NT2/D1 (cell line): ENCODE data around the gene ZNF438.

Source experiments
- SUZ12 ChIP-seq: IDR thresholded peaks from 2 replicates; pipeline ENCODE4 v1.6.1; 2011; ENCODE audit not compliant: insufficient read length, insufficient read depth; ENCODE audit errors: extremely low read depth
- YY1 ChIP-seq: IDR thresholded peaks from 2 replicates; pipeline ENCODE4 v1.6.1; 2011; ENCODE audit not compliant: insufficient read length, insufficient read depth
- ZNF274 ChIP-seq: IDR thresholded peaks from 2 replicates; pipeline ENCODE4 v1.6.1; 2011; ENCODE audit warnings: mild to moderate bottlenecking, low read depth, low read length

GRCh38 chr10:30873411-30873810, 158.3 kb downstream of the ZNF438 start:
- TF ChIP-seq YY1 (no peak), SUZ12 (no peak), ZNF274 (no peak)
